Measurements from ENCODE around the gene HERC2.
A peak's percentile ranks its signal among the peaks of the same experiment; 100 is the strongest.

DNA sequence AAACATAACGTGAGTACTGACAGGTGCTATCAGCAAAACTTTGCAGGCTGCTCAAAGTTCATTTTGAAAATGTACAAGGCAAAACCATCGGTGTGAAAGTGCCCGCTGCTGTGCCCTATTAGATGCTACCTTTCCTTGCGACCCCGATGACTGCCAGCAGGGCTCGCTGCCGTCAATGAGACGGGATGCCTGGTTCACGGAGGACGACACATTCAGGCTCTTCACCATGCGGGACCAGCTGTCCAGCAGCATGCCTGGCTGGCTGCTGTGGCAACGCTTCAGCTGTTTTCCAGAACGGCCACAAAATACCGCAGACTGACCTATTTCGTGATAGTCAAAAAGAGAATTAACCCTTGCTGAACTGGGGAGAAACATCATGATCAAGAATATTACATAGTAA lies 130.1 kb downstream of the HERC2 start:
- TF ChIP-seq TCF12 (IDR thresholded peaks at IDR 0.05), result peak; percentile 39; the same call in 1 of the 2 replicates
- TF ChIP-seq SMC3 (IDR thresholded peaks at IDR 0.05; ENCODE audit: low read depth, low read length), result peak; percentile 70
- TF ChIP-seq JUND (IDR thresholded peaks at IDR 0.05), result no peak
- TF ChIP-seq, protein P1, sequence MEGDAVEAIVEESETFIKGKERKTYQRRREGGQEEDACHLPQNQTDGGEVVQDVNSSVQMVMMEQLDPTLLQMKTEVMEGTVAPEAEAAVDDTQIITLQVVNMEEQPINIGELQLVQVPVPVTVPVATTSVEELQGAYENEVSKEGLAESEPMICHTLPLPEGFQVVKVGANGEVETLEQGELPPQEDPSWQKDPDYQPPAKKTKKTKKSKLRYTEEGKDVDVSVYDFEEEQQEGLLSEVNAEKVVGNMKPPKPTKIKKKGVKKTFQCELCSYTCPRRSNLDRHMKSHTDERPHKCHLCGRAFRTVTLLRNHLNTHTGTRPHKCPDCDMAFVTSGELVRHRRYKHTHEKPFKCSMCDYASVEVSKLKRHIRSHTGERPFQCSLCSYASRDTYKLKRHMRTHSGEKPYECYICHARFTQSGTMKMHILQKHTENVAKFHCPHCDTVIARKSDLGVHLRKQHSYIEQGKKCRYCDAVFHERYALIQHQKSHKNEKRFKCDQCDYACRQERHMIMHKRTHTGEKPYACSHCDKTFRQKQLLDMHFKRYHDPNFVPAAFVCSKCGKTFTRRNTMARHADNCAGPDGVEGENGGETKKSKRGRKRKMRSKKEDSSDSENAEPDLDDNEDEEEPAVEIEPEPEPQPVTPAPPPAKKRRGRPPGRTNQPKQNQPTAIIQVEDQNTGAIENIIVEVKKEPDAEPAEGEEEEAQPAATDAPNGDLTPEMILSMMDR (IDR thresholded peaks at IDR 0.05), result peak; percentile 72
- no peak for TF ChIP-seq POLR2AphosphoS5 (IDR thresholded peaks at IDR 0.05; ENCODE audit: low read depth, low read length)
- TF ChIP-seq, protein P2, sequence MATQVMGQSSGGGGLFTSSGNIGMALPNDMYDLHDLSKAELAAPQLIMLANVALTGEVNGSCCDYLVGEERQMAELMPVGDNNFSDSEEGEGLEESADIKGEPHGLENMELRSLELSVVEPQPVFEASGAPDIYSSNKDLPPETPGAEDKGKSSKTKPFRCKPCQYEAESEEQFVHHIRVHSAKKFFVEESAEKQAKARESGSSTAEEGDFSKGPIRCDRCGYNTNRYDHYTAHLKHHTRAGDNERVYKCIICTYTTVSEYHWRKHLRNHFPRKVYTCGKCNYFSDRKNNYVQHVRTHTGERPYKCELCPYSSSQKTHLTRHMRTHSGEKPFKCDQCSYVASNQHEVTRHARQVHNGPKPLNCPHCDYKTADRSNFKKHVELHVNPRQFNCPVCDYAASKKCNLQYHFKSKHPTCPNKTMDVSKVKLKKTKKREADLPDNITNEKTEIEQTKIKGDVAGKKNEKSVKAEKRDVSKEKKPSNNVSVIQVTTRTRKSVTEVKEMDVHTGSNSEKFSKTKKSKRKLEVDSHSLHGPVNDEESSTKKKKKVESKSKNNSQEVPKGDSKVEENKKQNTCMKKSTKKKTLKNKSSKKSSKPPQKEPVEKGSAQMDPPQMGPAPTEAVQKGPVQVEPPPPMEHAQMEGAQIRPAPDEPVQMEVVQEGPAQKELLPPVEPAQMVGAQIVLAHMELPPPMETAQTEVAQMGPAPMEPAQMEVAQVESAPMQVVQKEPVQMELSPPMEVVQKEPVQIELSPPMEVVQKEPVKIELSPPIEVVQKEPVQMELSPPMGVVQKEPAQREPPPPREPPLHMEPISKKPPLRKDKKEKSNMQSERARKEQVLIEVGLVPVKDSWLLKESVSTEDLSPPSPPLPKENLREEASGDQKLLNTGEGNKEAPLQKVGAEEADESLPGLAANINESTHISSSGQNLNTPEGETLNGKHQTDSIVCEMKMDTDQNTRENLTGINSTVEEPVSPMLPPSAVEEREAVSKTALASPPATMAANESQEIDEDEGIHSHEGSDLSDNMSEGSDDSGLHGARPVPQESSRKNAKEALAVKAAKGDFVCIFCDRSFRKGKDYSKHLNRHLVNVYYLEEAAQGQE (IDR thresholded peaks at IDR 0.05; ENCODE audit: low read depth, low read length), result peak; percentile 73; the same call in 1 of the 2 replicates
- TF ChIP-seq MXI1 (IDR thresholded peaks at IDR 0.05; ENCODE audit: low read depth, low read length), result peak; percentile 99
- no peak for TF ChIP-seq GABPA (IDR thresholded peaks at IDR 0.05; ENCODE audit: low read depth)

Measured in SK-N-SH (cell line).